Measurements from ENCODE around the gene NSF. TPM values are rescaled to one million over a fixed set of nuclear protein-coding genes. Genes with fewer than 3 reads are reported as not detected.

NSF gene
- total and polyA plus RNA-seq, 10 of the 15 experiments (the other 5 are each of a cell fraction or from before 2014, with no cell fraction given), result 6.8 to 25.6 (median 16.8) TPM

- TF ChIP-seq ZBTB4 (CRISPR knock-in tag; IDR thresholded peaks at IDR 0.05) (no peak), JUND (IDR thresholded peaks at IDR 0.05; ENCODE audit: low read depth, low read length) (no peak), POLR2A (IDR thresholded peaks at IDR 0.05; ENCODE audit: low read depth, low read length) (no peak), IRF4 (IDR thresholded peaks at IDR 0.05; ENCODE audit: low read depth, low read length) (no peak), CEBPZ (IDR thresholded peaks at IDR 0.05; ENCODE audit: low read depth, low read length) (no peak), RBBP5 (conservative IDR thresholded peaks at IDR 0.05) (no peak), BRCA1 (IDR thresholded peaks at IDR 0.05; ENCODE audit: low read depth, low read length) (no peak), BCL3 (IDR thresholded peaks at IDR 0.05; ENCODE audit: borderline replicate concordance, insufficient read depth, low read depth, low read length, poor library complexity, severe bottlenecking) (no peak)
Measured at GRCh38 chr17:46773676-46774075, 183.2 kb downstream of the NSF start (continued).

Data from GM12878 (cell line).